NCI-H345 treated with DMSO at 0.1 percent for 48 hours (cell line): ENCODE data around the gene CERS1.

ENCODE experiments used
- DNase-seq: peaks from one replicate; lab custom pipeline; 2025; ENCODE audit not compliant: unreplicated experiment; lab: John Stamatoyannopoulos, UW

CERS1 gene

DNA sequence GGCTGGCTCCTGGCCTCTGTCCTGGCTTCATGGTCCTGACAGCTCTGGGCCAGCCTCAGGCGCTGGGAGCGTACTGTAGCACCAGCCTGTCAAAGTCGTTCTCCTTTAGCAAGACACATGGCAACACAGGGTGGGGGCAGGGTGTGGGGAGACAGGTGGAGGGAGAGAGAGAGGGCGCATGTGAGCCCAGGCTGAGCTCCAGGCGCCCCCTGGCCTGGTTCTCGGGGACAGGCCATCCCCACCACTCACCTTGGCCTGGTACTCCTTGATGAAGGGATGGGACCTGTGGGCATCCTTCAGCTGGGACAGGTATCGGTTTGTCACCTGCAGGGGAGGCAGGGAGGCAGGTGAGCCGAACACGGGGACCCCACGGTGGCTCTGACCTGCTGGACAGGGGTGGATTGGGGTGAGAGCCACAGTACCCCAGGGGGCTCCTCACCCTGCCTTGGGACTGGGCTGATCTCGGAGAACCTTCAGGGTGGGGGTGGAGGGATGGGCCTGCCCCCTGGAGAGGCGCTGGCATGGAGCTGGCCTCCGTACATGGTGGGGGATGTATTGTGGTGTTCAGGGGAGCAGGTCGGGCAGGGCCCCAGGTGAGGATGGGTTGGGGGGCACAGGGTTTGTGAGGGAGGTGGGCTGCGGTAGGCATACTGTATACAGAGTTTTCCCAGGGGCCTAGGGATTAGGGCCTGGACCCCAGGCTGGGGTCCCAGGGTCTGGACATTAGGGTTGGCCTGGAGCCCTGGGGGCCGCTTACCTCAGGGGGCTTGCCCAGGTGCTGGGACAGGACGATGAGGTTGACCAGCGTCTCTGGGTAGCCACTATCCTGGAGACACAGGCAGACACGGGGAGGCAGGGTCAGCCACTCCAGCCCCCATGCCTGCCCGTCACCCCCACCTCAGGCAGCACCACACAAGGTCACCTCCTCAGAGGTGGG lies 3.9 kb upstream of the CERS1 start:
- no peak for DNase-seq

DNA sequence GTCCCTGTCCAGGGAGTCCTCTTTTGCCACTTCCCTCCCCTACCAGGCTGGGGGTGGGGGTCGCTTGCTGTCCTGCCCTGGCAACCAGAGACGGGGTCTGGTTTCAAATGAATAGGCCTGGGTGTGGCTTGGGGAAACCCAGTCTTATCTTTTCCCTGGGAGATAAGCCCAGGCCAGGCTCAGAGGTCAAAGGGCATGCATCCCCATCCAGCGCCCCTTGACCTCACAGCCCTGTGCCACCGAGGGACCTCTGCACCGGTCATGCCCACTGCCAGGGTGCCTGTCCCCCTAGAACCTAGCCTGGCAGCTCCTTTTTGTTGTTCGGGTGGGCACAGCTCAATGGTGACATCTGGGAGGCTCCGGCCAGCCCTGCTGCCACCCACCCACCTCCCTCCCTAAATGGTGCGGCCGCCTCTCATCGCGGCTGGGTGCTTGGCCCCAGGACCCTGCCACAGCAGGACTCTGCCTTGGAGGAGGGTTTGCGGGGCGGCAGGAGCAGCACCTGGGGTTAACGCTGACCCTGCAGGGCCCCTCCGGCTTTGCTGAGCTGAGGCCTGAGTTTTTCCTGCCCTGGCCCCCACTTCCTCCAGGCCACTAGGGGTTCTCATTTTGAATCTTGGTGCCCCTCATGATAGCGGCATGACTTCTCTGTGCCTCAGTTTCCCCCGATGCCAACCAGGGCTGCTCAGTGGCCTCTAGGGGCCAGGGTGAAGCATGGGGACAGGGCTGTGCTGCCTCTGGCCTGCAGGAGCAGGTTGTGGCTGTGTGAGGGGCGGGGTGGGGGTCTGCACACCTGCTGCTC lies 2.9 kb upstream of the CERS1 start:
- no peak for DNase-seq

DNA sequence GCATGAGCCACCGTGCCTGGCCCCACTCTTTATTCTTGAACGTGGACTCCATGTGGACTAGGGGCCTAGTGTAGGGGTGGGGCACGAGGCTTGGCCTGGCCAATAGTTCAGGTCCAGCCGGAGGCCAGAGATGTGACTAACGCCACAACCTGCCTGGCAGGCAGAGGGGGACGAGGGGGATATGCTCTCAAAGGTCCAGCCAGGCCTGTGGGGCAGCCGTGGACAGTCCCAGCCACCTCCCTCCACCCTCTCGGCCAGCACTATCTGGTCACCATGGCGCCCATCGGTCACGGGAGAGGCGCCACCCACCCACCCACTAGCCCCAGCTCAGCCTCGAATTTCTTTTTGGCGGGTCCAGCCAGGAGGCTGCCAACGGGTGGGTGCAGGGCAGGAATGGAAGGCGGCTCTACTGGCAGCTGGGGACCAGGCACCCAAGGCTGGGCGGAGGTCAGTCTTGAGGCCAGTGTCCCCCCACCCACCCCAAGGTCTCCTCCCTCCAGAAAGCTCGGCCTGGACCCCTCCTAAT lies 2.2 kb upstream of the CERS1 start:
- no peak for DNase-seq

DNA sequence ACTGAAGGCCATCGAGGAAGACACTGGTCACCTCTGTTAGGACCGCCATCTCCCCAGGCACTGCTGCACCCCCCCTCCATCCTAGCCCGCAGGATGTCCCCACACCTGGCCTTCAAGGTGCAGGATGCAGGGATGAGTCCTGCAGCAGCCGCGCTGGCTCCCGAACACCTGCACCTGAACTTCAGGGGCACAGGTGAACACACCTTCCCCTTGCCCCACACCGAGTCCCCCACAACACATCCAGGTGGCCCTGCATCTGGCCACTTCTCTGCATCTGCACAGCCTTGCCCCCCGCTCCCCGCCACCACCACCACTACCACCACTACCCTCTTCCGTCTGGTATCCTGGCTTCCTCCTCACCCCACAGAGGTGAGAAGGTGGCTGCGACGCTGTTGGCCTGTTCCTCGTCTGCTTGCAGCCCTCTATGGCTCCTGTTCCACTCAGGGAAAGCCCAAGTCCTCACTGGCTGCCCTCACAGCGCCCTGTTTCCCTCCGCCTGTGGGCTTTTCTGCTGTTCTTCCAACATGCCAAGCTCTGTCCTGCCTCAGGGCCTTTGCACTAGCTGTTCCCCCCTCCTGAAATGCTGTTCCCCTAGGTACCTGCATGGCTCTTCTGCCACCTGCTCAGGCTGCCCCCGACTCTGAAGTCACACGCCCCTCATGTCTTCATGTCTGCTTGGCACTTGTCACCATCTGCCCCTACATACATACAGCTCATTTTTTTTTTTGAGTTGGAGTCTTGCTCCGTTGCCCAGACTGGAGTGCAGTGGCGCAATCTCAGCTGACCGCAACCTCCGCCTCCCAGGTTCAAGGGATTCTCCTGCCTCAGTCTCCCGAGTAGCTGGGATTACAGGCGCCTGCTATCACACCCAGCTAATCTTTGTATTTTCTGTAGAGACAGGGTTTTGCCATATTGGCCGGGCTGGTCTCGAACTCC lies 1.4 kb upstream of the CERS1 start:
- no peak for DNase-seq

DNA sequence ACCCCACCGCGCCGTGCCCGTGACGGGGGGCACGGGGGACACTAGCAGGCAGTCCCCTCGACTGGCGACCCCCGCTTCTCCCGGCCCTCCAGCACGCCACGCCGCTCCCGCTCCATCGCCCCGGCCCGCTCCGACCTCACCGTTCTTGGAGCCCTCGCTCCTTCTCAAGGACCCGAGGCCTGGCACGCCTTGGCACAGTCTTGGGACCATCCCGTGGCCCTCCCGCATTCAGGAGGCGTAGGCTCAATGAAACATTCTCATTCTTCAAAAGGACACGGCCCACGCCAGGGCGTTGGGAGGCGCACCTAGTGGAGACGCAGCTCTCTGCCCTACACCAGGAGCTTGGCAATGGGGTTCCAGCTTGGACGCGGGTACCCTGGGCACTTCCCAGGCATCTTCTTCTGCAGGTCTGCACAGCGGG lies 473 bp upstream of the CERS1 start:
- DNase-seq: no peak

DNA sequence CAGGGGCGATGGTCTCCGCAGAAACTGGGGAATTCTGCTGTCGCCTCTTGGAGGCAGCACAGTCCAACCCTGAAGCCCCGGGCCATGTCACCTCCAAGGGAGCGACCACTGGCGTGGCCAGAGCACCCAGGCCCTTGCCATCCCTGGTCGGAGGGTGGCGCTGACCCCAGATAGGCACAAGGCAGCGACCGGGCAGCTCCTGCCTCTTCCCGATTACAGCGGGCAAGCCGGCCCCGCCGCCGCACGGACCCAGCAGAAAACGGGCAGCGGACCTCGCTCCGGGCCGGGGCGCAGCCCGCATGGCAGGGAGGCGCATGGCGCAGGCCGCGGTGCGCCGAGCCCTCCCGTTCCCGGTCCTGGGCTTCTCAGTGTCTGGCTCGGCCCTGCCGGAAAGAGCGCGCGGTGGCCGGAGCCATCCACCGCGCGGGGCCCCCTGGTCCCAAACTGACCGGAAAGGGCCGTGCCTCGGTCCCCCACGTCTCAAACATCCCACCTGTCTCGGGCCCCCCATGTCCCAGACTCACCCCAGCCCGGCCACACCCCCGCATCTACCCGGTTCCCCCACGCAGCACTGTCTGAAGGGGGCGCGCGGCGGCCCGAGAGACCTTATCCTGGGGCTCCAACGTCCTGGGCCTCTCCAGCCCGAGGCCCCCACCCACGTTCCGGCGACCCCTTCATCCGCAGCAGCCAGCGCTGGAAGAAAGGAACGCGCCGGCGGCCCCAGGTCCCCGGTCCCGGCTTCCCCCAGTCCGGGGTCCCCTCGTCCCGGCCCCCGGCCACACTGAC lies 727 bp downstream of the CERS1 start:
- no peak for DNase-seq

DNA sequence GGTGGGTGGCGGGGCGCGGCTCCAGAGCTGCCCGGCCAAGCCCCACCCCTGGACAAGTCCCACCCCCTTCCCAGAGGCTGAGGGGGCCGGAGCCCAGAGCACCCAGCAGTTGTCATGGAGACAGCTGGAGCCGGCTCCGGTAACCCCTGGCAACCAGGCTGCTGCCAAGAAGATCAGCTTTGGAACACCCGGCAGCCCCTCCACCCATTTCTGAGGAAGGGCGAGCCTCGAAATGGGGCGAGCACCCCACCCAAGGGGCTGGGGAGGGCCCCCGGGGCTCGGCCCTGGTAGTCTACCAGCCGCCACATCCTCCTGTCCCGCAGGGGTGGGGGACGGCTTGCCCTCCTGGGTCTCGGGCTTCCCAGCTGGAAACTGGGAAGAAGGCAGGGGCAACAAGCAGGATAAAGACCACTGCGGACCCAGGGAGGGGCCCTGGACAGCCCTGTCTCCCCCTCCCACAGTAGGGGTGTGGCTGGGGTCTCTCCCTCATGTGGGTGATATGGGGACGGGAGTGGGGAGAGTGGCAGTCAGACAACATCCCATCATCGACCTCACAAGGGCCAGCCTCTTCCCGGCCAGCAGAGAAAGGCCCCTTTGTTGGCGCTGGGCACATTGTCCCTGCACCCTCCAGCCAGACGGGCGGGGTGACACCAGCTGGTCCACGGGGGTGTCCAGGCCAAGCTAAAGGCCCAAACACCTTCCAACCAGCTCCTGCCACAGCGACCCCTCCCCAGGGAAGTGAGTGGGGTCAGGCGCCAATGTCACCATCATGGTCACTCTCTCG lies 1.5 kb downstream of the CERS1 start:
- no peak for DNase-seq

DNA sequence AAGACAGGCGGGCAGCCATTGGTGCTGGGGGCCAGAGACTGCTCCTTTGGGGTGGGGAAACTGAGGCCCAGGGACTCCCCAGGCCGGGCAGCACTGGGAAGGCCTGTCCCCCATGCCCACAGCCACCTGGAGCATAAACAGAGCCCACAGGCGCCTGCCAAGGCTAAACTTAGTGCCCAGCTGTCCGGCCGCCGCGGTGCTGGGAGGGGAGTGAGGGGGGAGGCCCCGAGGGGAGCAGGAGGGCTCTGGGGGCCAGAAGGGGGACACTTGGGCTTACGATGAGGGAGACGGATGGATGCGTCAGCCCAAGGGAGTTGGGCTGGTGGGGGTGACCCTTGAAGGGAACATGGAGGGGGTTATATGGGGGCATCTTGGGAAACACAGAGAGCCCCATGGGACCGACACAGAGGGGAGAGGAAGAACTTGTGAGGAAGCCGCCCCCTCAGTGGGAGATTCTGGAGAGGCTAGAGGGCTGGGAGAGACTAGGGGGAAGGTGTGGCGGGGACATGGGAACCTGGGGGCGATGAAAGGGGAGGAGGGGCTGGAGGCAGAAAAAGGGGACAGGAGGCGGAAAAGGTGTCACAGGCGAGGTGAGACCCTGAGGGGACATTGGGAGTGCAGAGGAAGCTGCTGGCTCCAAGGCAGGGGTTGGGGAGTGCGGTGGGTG lies 2.2 kb downstream of the CERS1 start:
- no peak for DNase-seq

DNA sequence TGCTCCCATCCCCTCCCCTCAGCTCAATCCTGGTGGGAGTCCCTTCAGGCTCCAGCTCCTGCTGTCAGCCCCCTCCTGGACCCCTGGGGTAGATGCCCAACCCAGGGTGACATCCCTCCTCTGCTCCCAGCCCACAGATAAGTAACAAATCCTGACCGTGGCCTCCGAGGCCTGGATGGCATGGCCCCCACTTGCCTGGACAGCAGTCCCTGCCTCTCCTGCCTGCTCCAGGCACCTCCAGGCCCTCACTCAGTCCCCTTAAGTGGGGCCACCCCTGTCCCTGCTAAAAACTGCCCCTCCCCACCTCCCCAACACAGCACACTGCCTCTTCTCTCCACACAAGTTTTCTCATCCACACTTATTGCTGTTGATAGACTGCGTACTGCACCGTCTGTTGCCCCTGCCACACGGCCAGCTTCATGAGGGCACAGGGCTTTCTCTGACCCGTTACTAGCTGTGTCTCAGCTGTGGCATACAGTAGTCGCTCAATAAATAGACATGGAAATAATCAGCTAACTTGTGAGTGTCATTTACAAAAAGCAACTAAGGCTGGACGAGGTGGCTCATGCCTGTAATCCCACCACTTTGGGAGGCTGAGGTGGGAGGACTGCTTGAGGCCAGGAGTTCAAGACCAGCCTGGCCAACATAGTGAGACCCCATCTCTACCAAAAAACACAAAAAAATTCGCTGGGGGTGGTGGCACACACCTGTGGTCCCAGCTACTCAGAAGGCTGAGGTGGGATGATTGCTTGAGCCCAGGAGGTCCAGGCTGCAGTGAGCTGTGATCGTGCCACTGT lies 5.8 kb downstream of the CERS1 start:
- no peak for DNase-seq

DNA sequence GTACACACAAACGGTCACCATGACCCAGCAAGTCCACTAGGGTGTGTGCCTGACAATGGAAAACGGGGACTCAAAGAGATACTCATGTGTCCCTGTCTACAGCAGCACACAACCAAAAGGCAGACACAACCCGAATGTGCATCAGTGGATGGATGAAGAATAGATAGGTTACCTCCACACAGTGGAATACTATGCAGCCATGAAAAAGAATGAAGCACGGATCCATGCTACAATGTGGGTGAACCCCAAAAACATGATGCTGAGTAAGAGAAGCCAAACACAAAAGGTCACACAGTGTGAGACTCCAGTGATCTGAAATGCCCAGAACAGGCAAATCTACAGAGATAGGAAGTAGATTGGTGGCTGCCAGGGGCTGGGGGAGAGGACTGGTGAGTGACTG lies 9.0 kb downstream of the CERS1 start:
- no peak for DNase-seq

DNA sequence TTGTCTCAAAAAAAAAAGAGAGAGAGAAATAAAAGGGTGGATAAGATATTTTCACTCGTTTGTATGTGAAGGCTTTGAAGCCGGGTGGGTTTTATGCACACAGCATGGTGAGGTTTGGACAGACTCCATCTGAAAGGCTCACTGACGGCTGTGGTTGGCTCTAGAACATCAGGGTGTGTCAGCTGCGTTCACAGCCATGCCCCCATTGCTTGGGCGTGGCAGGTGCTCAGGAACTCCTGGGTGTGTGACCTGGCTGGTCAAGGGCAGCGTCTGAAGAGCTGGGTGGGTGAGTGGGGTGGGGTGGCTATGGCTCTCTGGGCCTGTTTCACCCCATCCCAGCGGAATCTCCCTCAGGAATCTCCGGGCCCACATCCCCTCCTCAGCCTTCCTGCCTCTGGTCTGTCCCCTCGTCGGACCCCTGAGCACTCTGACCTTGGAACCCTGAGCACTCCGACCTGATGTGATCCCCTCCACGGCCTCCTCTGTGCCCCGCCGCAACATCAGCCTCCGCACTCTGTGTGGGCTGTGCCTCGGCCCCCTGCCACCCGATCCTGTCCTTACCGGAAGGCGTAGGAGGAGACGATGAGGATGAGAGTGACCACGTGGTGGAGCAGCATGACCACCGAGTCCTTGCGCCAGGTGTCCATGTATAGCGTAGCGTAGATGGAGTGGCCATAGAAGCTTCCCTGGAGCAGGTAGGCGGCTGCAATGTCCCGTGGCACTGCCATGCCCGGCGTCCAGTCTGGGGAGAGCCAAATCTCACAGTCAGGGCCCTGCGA lies 12.2 kb downstream of the CERS1 start:
- no peak for DNase-seq

DNA sequence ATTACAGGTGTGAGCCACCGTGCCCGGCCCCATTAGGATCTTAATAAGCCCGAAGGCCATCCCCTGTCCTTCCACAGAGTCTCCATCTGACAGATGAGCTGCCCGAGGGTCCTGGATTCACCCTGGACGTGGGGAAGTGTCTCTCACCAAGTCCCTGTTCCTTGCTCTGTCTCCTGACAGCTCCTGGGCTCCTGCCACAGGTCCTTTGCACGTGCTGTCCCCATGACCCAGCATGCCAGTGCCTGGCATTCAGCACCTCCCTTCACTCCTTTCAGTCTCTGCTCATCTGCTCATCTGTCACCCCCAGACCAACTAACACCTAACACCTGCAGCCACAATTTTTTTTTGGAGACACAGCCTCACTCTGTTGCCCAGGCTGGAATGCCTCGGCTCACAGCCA lies 14.5 kb downstream of the CERS1 start:
- DNase-seq: no peak

DNA sequence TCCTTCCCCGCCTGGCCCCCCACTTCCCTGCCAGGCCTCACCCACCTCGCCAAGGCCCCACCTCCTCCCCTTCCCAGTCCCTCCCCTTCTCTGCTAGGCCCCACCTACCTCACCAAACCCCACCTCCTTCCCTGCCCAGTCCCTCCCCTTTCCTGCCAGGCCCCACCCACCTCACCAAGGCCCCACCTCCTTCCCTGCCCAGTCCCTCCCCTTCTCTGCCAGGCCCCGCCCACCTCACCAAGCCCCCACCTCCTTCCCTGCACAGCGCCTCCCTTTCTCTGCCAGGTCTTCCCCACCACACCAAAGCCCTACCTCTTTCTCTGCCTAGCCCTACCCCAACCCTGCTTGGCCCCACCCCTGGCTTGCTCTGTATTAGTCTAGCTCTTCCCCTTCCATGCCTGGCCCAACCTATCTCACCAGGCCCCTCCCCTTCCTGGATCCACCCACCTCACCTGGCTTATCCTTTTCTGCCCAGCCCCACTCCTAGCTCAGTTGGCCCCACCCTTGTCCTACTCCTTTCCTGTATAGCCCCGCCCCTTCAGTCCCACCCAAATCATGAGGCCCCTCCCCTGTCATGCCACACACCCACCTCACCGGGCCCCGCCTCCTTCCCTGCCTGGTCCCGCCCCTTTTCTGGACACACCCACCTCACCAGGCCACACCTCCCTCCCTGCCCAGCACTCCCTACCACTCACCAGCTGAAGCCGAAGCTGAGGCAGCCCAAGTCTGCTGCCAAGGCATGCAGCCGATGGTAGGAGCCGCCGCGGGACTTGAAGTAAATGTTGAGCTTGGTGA lies 16.2 kb downstream of the CERS1 start:
- no peak for DNase-seq

DNA sequence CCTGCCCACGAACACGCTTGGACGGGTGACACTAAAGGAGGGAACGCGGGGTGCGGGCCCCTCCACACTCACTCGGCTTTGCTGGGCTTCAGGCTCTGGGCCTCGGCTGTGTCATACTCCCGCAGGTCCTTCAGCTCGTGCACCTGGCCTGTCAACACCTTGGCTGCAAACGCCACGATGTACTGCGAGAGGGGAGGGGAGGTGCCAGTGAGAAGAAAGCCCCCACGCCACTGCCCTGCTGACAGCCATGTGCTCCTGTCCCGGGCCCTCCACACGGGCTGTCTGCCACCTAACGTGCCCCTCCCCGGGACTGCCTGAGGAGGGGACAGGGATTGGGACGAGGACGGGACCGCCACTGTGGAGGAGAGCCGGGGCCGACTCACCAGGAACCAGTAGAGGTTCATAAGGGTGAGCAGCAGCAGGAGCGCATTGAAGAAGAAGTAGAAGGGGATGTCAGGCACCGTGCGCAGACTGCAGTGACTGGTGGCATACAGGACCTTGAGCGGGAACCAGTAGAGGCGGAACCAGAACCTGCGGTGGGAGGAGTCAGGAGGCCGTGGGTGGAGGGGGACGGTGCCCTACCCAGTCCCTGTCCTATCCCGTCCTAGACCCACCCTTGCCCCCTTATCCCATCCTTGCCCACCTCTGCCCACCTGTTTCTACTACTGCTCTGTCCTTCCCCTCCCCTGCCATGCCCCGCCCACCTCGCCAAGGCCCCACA lies 16.9 kb downstream of the CERS1 start:
- DNase-seq: no peak

DNA sequence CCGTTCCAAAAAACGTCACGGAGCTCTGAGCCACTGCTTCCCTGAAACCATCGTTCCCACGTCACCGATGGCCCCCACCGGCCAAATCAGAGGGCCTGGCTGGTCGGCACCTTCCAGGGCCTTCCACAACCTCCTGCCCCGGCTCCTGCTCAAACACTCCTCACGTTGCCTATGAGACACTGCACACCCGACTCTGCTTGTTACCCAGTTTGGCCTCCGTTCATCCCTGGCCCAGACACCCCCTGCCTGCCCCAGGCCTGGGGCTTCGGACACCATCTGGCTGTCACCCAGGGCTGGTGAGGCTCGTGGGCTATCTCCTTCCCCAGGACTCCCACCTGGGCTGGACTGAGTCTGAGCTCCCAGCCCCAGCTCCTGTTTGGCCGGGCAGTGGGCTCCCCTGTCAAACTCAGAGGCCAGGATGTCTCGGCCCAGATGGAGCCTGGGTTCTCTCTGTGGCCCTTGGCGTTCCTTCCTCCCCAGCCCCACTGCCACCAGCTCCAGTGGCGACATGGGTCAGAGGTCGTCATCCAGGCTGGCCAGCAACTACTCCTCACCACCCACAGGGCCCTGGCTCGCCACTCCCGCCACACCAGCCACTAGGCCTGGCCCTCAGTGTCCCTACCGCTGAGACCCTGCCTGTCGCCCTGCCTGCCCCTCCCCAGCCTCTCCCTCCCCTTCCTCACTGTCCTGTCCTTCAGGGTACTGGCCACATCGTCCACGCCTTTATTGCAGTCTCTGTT lies 17.7 kb downstream of the CERS1 start:
- no peak for DNase-seq
